ENCODE results near the gene MRM2.

The MRM2 gene

GRCh38 chr7:2282185-2282751 lies 40.3 kb upstream of the MRM2 start:
- ATAC-seq: no peak
- TF ChIP-seq SNAI2 (CRISPR knock-in tag; IDR thresholded peaks at IDR 0.05) (no peak), GLIS3 (CRISPR knock-in tag; IDR thresholded peaks at IDR 0.05) (no peak), ZC3H10 (CRISPR knock-in tag; IDR thresholded peaks at IDR 0.05) (no peak), TOX (CRISPR knock-in tag; IDR thresholded peaks at IDR 0.05; ENCODE audit: borderline replicate concordance) (no peak)

- TF ChIP-seq TCF4 (CRISPR knock-in tag; IDR thresholded peaks at IDR 0.05; ENCODE audit: borderline replicate concordance) (0 out of 2 replicates have a peak, but pooled peaks have one; percentile 38), OSR1 (CRISPR knock-in tag; IDR thresholded peaks at IDR 0.05) (no peak)
- ATAC-seq: peak; percentile 54
Measured at GRCh38 chr7:2281541-2281940, 39.5 kb upstream of the MRM2 start.

- TF ChIP-seq ZNF8 (CRISPR knock-in tag; IDR thresholded peaks at IDR 0.05) (no peak), ZNF565 (CRISPR knock-in tag; conservative IDR thresholded peaks at IDR 0.05; ENCODE audit: low read depth) (no peak), SNAI2 (CRISPR knock-in tag; IDR thresholded peaks at IDR 0.05) (no peak), ZNF70 (CRISPR knock-in tag; IDR thresholded peaks at IDR 0.05) (no peak), CSRNP3 (CRISPR knock-in tag; IDR thresholded peaks at IDR 0.05) (no peak), ZFP30 (CRISPR knock-in tag; IDR thresholded peaks at IDR 0.05) (no peak), OSR1 (CRISPR knock-in tag; IDR thresholded peaks at IDR 0.05) (no peak), POU6F1 (CRISPR knock-in tag; IDR thresholded peaks at IDR 0.05; ENCODE audit: borderline replicate concordance, low read depth) (no peak), PATZ1 (CRISPR knock-in tag; IDR thresholded peaks at IDR 0.05; ENCODE audit: borderline replicate concordance) (no peak), TOX (CRISPR knock-in tag; IDR thresholded peaks at IDR 0.05; ENCODE audit: borderline replicate concordance) (no peak), CREB5 (CRISPR knock-in tag; IDR thresholded peaks at IDR 0.05; ENCODE audit: low read depth) (no peak), RARB (CRISPR knock-in tag; IDR thresholded peaks at IDR 0.05) (no peak), ARNTL (CRISPR knock-in tag; IDR thresholded peaks at IDR 0.05; ENCODE audit: borderline replicate concordance, low read depth) (no peak), TSHZ2 (CRISPR knock-in tag; IDR thresholded peaks at IDR 0.05) (no peak), GLIS3 (CRISPR knock-in tag; IDR thresholded peaks at IDR 0.05) (no peak), ZC3H10 (CRISPR knock-in tag; IDR thresholded peaks at IDR 0.05) (no peak), BACH2 (CRISPR knock-in tag; IDR thresholded peaks at IDR 0.05; ENCODE audit: borderline replicate concordance) (no peak)
- ATAC-seq: no peak
Measured at GRCh38 chr7:2280424-2280823, 38.4 kb upstream of the MRM2 start.

- no peak for ATAC-seq
Measured at GRCh38 chr7:2279896-2280295, 37.9 kb upstream of the MRM2 start.

More at GRCh38 chr7:2279896-2280295, 37.9 kb upstream of the MRM2 start:
- TF ChIP-seq POU6F1 (CRISPR knock-in tag; IDR thresholded peaks at IDR 0.05; ENCODE audit: borderline replicate concordance, low read depth) (no peak), TOX (CRISPR knock-in tag; IDR thresholded peaks at IDR 0.05; ENCODE audit: borderline replicate concordance) (no peak), OSR1 (CRISPR knock-in tag; IDR thresholded peaks at IDR 0.05) (no peak), ZC3H10 (CRISPR knock-in tag; IDR thresholded peaks at IDR 0.05) (no peak), ARNTL (CRISPR knock-in tag; IDR thresholded peaks at IDR 0.05; ENCODE audit: borderline replicate concordance, low read depth) (no peak), GLIS3 (CRISPR knock-in tag; IDR thresholded peaks at IDR 0.05) (no peak), CSDC2 (CRISPR knock-in tag; IDR thresholded peaks at IDR 0.05) (no peak), PPARA (CRISPR knock-in tag; IDR thresholded peaks at IDR 0.05; ENCODE audit: borderline replicate concordance) (no peak), CSRNP3 (CRISPR knock-in tag; IDR thresholded peaks at IDR 0.05) (no peak), ZNF8 (CRISPR knock-in tag; IDR thresholded peaks at IDR 0.05) (no peak), ESRRG (CRISPR knock-in tag; IDR thresholded peaks at IDR 0.05) (no peak), ZNF70 (CRISPR knock-in tag; IDR thresholded peaks at IDR 0.05) (no peak), ISL1 (CRISPR knock-in tag; IDR thresholded peaks at IDR 0.05) (no peak), SNAI2 (CRISPR knock-in tag; IDR thresholded peaks at IDR 0.05) (no peak)
